GM13976 (cell line): Measurements from ENCODE around the gene HRG.
"Not testable (repeated sequence)": the region's sequence is repeated elsewhere in the genome, so short reads cannot be mapped to it uniquely, and the experiment has no call there.

Experiments
- DNase-seq: peaks from one replicate; pipeline ENCODE4 v3.0.0; 2012; ENCODE audit warnings: low spot score
- in situ Hi-C: fragments of 300-500 bp; cut with MboI; formaldehyde crosslinking; loops from one replicate; pipeline ENCODE4 v1.12.0; 2022; ENCODE audit warnings: low sequenced_read_pairs, mixed read lengths, inconsistent platforms; ENCODE audit not compliant: unreplicated experiment
- TF ChIP-seq, protein P1 (sequence below): IDR thresholded peaks from 2 replicates; pipeline ENCODE4 v1.5.1; 2012; ENCODE audit warnings: borderline replicate concordance, mild to moderate bottlenecking; ENCODE audit not compliant: insufficient read depth; ENCODE audit errors: extremely low read depth, missing control alignments, control extremely low read depth

HRG gene

DNA sequence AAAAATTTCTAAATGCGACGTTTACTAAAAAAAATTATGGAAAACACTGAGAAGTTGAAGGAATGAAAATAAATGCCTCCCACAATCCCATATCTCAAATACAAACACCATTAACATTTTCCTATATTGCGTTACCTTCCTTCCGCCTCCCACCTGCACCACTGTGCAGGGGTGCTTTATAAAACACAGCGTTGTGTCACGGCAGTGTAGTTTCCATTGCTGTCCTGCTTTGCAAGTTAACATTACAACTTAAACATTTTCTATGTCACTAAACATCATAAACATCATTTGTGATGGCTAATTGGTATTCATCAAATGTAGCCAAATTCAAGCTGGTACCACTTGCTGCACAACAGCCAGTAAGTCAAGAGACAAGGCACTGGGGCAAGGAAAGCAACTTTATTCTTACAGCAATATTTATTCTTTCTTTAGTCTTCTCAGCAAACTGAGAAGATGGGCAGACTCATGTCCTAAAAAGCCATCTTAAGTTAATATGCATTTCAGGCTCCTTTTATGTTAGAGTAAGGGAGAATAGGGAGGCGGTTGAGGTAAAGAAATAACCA, 37.9 kb upstream of the HRG start:
- TF ChIP-seq, protein P1, sequence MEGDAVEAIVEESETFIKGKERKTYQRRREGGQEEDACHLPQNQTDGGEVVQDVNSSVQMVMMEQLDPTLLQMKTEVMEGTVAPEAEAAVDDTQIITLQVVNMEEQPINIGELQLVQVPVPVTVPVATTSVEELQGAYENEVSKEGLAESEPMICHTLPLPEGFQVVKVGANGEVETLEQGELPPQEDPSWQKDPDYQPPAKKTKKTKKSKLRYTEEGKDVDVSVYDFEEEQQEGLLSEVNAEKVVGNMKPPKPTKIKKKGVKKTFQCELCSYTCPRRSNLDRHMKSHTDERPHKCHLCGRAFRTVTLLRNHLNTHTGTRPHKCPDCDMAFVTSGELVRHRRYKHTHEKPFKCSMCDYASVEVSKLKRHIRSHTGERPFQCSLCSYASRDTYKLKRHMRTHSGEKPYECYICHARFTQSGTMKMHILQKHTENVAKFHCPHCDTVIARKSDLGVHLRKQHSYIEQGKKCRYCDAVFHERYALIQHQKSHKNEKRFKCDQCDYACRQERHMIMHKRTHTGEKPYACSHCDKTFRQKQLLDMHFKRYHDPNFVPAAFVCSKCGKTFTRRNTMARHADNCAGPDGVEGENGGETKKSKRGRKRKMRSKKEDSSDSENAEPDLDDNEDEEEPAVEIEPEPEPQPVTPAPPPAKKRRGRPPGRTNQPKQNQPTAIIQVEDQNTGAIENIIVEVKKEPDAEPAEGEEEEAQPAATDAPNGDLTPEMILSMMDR = no peak
- in situ Hi-C loops = loop anchor here (10.0 kb wide), 1 partner anchor 187 kb away; no protein-coding TSS in a partner anchor
- DNase-seq = no peak

- in situ Hi-C loops = loop anchor here (10.0 kb wide), 1 partner anchor 186 kb away; no protein-coding TSS in a partner anchor
- no peak for DNase-seq
- TF ChIP-seq, protein P1 = no peak
Measured at GRCh38 chr3:186628756-186629155, 37.1 kb upstream of the HRG start.

DNA sequence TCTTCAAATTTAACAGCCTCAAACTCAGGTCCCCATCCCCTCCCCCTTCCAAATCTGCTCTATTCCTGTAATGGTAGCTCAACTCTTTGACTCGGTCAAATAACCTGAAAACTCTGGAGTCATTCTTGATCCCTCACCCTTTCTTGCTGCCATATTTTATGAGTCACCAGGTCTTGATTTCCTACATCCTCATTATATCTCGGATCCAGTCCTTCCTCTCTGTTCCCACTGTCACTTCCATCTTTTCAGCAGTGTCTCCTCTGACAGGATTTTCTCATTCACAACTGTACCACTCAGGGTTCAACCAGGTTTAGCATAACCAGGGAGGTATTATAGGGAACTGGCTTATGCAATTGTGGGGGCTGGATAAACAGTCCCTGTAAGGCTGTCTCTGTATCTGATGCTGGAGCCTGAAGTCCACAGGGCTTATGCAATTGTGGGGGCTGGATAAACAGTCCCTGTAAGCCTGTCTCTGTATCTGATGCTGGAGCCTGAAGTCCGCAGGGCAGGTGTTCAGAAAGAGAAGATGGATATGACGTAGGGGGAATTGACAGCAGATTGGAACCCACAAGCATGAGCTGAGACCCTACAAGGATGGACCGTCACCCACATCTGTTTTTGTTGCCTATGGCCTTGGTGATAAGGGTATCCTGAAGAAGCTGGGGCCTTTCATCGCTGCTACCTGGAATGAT, 34.7 kb upstream of the HRG start:
- no peak for DNase-seq
- TF ChIP-seq, protein P1 = no peak
- in situ Hi-C loops = no loop called here

DNA sequence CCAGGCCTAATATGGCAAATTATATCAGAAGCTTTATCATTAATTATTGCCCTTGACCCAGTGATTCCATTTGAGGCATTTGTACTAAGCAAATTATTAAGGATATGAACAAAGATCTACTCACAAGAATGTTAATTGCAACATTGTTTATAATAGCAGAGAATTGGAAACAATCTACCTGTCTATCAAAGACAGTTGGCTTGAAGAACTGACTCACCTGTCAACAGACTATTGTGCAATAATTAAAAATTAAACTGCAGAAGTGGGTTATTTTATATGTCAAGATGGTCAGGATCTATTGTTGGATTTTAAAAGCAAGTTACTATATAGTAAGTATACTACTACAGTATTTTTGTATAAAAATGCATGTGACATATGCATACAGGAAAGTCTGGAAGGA, 32.3 kb upstream of the HRG start:
- DNase-seq = no peak
- in situ Hi-C loops = no loop called here
- TF ChIP-seq, protein P1 = no peak

GRCh38 chr3:186634207-186634606, 31.6 kb upstream of the HRG start:
- in situ Hi-C loops, DNase-seq: not testable (repeated sequence)

- no peak for DNase-seq
- TF ChIP-seq, protein P1 = no peak
- in situ Hi-C loops = no loop called here
Measured at GRCh38 chr3:186635532-186635931, 30.3 kb upstream of the HRG start.

DNA sequence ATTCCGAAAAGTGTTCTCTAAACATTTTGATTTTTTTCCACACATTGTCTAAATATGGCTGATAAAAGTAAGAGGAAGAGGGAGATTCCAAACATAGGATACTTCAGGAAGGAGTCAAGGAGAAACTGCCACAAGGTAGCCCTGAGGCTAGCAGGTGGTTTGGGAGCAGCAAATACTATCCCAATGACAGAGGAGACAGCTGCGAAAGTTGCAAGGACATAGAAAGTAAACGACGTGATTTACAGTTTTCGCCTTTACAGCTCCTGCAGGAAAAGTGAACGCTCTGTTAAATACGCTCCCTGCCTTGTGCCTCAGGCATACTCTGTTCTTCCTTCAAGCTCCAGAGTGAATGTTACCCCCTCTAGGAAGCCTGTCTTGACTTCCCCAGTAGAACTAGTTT, 29.3 kb upstream of the HRG start:
- in situ Hi-C loops = no loop called here
- TF ChIP-seq, protein P1 = no peak
- no peak for DNase-seq
